ENCODE measurements around the gene DIRAS2. TPM values are rescaled to one million over a fixed set of nuclear protein-coding genes. Genes with fewer than 3 reads are reported as not detected.

The DIRAS2 gene
- total RNA-seq, 1 experiment from 2014 or later, result 0.03 TPM

- Histone ChIP-seq H3K27me3 (ENCODE audit: control insufficient read depth, insufficient read depth, low read length) (peaks cover 8% of the 10 kb centered on the region), H3K36me3 (ENCODE audit: control insufficient read depth, insufficient read depth, low read length) (no peaks in the 10 kb centered on the region), H3K4me3 (ENCODE audit: low read depth in 2 of 2, low read length in 2 of 2) (no peak overlapping the region), H3K27ac (ENCODE audit: low read length) (no peak overlapping the region), H3K4me1 (ENCODE audit: control insufficient read depth, insufficient read depth, low read length) (no peaks in the 10 kb centered on the region), H3K9me3 (ENCODE audit: control insufficient read depth, insufficient read depth, low read depth, low read length) (no peaks in the 10 kb centered on the region)
- POLR2A ChIA-PET, result no interaction called here
- no peak for DNase-seq (ENCODE audit: low read depth, low spot score)
- in situ Hi-C loops (cut with HindIII; ENCODE audit: low pct_unique_long_range_greater_than_20kb, low sequenced_read_pairs) (no loop called here), intact Hi-C loops (cut with micrococcal nuclease; ENCODE audit: unreplicated experiment) (loop anchor here (10.0 kb wide), 1 partner anchor 503 kb away; no protein-coding TSS in a partner anchor)
- BruUV-seq (replicated peaks), result no TSS peak
- no peak for ATAC-seq
- CTCF ChIA-PET, result no interaction called here
- no peak for TF ChIP-seq SIN3A (IDR thresholded peaks at IDR 0.05; ENCODE audit: borderline replicate concordance, insufficient read depth, low read depth, low read length)
- TF ChIP-seq, protein P1, sequence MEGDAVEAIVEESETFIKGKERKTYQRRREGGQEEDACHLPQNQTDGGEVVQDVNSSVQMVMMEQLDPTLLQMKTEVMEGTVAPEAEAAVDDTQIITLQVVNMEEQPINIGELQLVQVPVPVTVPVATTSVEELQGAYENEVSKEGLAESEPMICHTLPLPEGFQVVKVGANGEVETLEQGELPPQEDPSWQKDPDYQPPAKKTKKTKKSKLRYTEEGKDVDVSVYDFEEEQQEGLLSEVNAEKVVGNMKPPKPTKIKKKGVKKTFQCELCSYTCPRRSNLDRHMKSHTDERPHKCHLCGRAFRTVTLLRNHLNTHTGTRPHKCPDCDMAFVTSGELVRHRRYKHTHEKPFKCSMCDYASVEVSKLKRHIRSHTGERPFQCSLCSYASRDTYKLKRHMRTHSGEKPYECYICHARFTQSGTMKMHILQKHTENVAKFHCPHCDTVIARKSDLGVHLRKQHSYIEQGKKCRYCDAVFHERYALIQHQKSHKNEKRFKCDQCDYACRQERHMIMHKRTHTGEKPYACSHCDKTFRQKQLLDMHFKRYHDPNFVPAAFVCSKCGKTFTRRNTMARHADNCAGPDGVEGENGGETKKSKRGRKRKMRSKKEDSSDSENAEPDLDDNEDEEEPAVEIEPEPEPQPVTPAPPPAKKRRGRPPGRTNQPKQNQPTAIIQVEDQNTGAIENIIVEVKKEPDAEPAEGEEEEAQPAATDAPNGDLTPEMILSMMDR (IDR thresholded peaks at IDR 0.05), result no peak
- TF ChIP-seq TCF7L2 (IDR thresholded peaks at IDR 0.05; ENCODE audit: low read depth, low read length), result no peak
- TF ChIP-seq POLR2AphosphoS5 (IDR thresholded peaks at IDR 0.05; ENCODE audit: low read depth, low read length), result no peak
- no peak for TF ChIP-seq REST (IDR thresholded peaks at IDR 0.05; ENCODE audit: insufficient read depth in 1 of 2, low read depth in 2 of 2, low read length in 1 of 2)
These were observed 5.2 kb upstream of the DIRAS2 start for GRCh38 chr9:90647843-90648242.

DNA sequence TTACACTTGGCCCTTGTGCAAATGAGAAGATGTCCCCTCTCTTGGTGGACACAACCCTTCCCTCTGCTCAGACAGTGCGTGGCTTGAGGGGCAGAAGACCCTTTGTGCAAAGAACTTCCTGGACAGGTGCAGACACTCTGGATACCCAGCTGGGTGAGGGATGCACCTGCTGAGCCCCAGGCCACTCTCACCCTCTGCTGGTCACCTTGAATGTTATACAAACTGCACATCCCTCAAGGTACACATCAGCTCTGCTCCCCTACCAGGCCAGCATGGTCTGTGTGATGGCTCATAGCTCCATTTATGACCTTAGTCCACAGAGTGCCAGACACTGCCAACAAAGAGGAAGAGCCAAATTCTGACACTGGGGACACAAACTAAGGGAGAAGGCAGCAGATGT is 3.1 kb upstream of the DIRAS2 start:
- no peak for ATAC-seq
- Histone ChIP-seq H3K36me3 (ENCODE audit: control insufficient read depth, insufficient read depth, low read length) (no peaks in the 10 kb centered on the region), H3K27ac (ENCODE audit: low read length) (no peak overlapping the region), H3K4me1 (ENCODE audit: control insufficient read depth, insufficient read depth, low read length) (no peaks in the 10 kb centered on the region), H3K4me3 (ENCODE audit: low read depth in 2 of 2, low read length in 2 of 2) (no peak overlapping the region), H3K27me3 (ENCODE audit: control insufficient read depth, insufficient read depth, low read length) (peaks cover 14% of the 10 kb centered on the region), H3K9me3 (ENCODE audit: control insufficient read depth, insufficient read depth, low read depth, low read length) (no peaks in the 10 kb centered on the region)
- BruUV-seq (replicated peaks), result no TSS peak
- no peak for DNase-seq (ENCODE audit: low read depth, low spot score)
- ChIA-PET CTCF (no interaction called here), POLR2A (no interaction called here)
- in situ Hi-C loops (cut with HindIII; ENCODE audit: low pct_unique_long_range_greater_than_20kb, low sequenced_read_pairs), result no loop called here
- intact Hi-C loops (cut with micrococcal nuclease; ENCODE audit: unreplicated experiment), result loop anchor here (10.0 kb wide), 1 partner anchor 501 kb away; no protein-coding TSS in a partner anchor
- TF ChIP-seq REST (IDR thresholded peaks at IDR 0.05; ENCODE audit: insufficient read depth in 1 of 2, low read depth in 2 of 2, low read length in 1 of 2) (no peak), TCF7L2 (IDR thresholded peaks at IDR 0.05; ENCODE audit: low read depth, low read length) (no peak)
- TF ChIP-seq, protein P1 (IDR thresholded peaks at IDR 0.05), result no peak

Data from Panc1 (cell line).